B cell (primary cell): Measurements from ENCODE around the gene TCERG1L. TPM values are rescaled to one million over a fixed set of nuclear protein-coding genes. Genes with fewer than 3 reads are reported as not detected.

Source experiments
- ATAC-seq: fragments of 200-7000 bp; cut with Tn5 transposase; one replicate; pipeline ENCODE4 v1.10.0; 2021; ENCODE audit warnings: low read depth, mild to moderate bottlenecking, moderate number of reproducible peaks, moderate library complexity
- CTCF ChIA-PET: fragments of 350-600 bp; sonication (Branson Sonifier 250); formaldehyde crosslinking; loops from one replicate; lab custom pipeline; 2021; ENCODE audit warnings: antibody characterized with exemption, inconsistent platforms; lab: Charles Lee
- POLR2A ChIA-PET: fragments of 350-600 bp; sonication (Branson Sonifier 250); formaldehyde crosslinking; loops from one replicate; lab custom pipeline; 2021; ENCODE audit warnings: antibody characterized with exemption; lab: Charles Lee
- DNase-seq: peaks from one replicate; pipeline ENCODE4 v3.0.0; 2013
- H2AFZ ChIP-seq: 2 replicates; pipeline ENCODE4 v1.6.1; 2012; ENCODE audit warnings: mild to moderate bottlenecking, low read depth, low read length; ENCODE audit not compliant: insufficient read depth, poor library complexity, severe bottlenecking
- H3K27ac ChIP-seq, 2 donors: 1 replicate in 1 of 2; 2 replicates in 1 of 2; pipeline ENCODE4 v1.5.1; 2012 to 2013; ENCODE audit warnings: low read length in 2 of 2, mild to moderate bottlenecking in 2 of 2, moderate library complexity in 1 of 2
- H3K27me3 ChIP-seq, 4 experiments: fragments of 200-600 bp in 1 of 4; sonication (generic) in 1 of 4; replicated peaks in 1 of 4; 1 replicate in 2 of 4; 2 replicates in 2 of 4; pipeline versions ENCODE4 v1.6.1 to v1.7.0; 2013 to 2016; ENCODE audit warnings: low read length in 3 of 4, mild to moderate bottlenecking in 2 of 4, mixed read lengths in 1 of 4, moderate library complexity in 1 of 4; ENCODE audit not compliant: insufficient read depth in 4 of 4, control insufficient read depth in 3 of 4; ENCODE audit errors: control extremely low read depth in 1 of 4
- H3K36me3 ChIP-seq, 2 experiments: replicated peaks in 1 of 2; 1 replicate in 1 of 2; 2 replicates in 1 of 2; pipeline versions ENCODE4 v1.6.1 to v1.7.1; 2013; ENCODE audit warnings: low read length in 1 of 2; ENCODE audit not compliant: insufficient read depth in 2 of 2, control insufficient read depth in 1 of 2; ENCODE audit errors: control extremely low read depth in 1 of 2, extremely low read depth in 1 of 2
- H3K4me1 ChIP-seq, 2 donors: fragments of 200-600 bp in 1 of 2; sonication (generic) in 1 of 2; 1 replicate in 1 of 2; 2 replicates in 1 of 2; pipeline versions ENCODE4 v1.5.1 to v1.6.1; 2013 to 2017; ENCODE audit warnings: low read length in 2 of 2; ENCODE audit not compliant: control insufficient read depth in 2 of 2, insufficient read depth in 2 of 2
- H3K4me2 ChIP-seq: replicated peaks from 2 replicates; pipeline ENCODE3; 2012; ENCODE audit warnings: mild to moderate bottlenecking, low read depth, low read length; ENCODE audit not compliant: poor library complexity, severe bottlenecking
- H3K4me3 ChIP-seq, 5 experiments: fragments of 200-600 bp in 1 of 5; sonication (generic) in 1 of 5; 1 replicate in 3 of 5; 2 replicates in 2 of 5; pipeline versions ENCODE4 v1.5.1 to v1.7.0; 2011 to 2016; ENCODE audit warnings: low read length in 4 of 5, mild to moderate bottlenecking in 4 of 5, low read depth in 2 of 5, control low read depth in 1 of 5, moderate library complexity in 1 of 5; ENCODE audit not compliant: insufficient read depth in 1 of 5; ENCODE audit errors: control extremely low read depth in 1 of 5, extremely low read depth in 1 of 5
- H3K79me2 ChIP-seq: fragments of 200-600 bp; sonication (generic); one replicate; pipeline ENCODE4 v1.6.0; 2016; ENCODE audit warnings: low read length; ENCODE audit not compliant: control insufficient read depth, insufficient read depth
- H3K9ac ChIP-seq: fragments of 200-600 bp; sonication (generic); 2 replicates; pipeline ENCODE4 v1.6.1; 2017; ENCODE audit warnings: mild to moderate bottlenecking, low read length, moderate library complexity
- H3K9me3 ChIP-seq, 3 donors: one replicate each; pipeline versions ENCODE4 v1.6.1 to v1.7.1; 2013; ENCODE audit warnings: low read length in 2 of 3; ENCODE audit not compliant: control insufficient read depth in 2 of 3, insufficient read depth in 1 of 3; ENCODE audit errors: control extremely low read depth in 1 of 3
- H4K20me1 ChIP-seq: 2 replicates; pipeline ENCODE4 v1.6.0; 2012; ENCODE audit warnings: mild to moderate bottlenecking, low read length; ENCODE audit not compliant: insufficient read depth, control insufficient read depth, poor library complexity, severe bottlenecking
- H3K27ac Mint-ChIP-seq: one replicate; pipeline ENCODE4 v1.8.0; 2021; ENCODE audit warnings: mixed read lengths
- H3K27me3 Mint-ChIP-seq: one replicate; pipeline ENCODE4 v1.8.0; 2021; ENCODE audit warnings: mixed read lengths
- H3K4me1 Mint-ChIP-seq: one replicate; pipeline ENCODE4 v1.8.0; 2021; ENCODE audit warnings: mixed read lengths
- H3K4me3 Mint-ChIP-seq: one replicate; pipeline ENCODE4 v1.8.0; 2021; ENCODE audit warnings: mixed read lengths
- H3K9me3 Mint-ChIP-seq: one replicate; pipeline ENCODE4 v1.8.0; 2022; ENCODE audit warnings: mixed read lengths; ENCODE audit not compliant: insufficient read depth
- EZH2 ChIP-seq: IDR thresholded peaks from 2 replicates; pipeline ENCODE4 v1.6.1; 2012; ENCODE audit warnings: borderline replicate concordance, low read depth, mild to moderate bottlenecking, moderate library complexity, low read length; ENCODE audit not compliant: insufficient read depth, poor library complexity, severe bottlenecking
- WGBS: methylation state at CpG from one replicate; pipeline ENCODE4 v1.1.5; 2013; ENCODE audit warnings: missing lambda C conversion rate; ENCODE audit not compliant: insufficient coverage; 5-methylcytosine and 5-hydroxymethylcytosine counted together
- intact Hi-C: fragments of 100-400 bp; cut with micrococcal nuclease; formaldehyde crosslinking; loops from one replicate; pipeline ENCODE4 v1.10.0; 2022
- polyA plus RNA-seq: library from polyadenylated mRNA; depleted of rRNA; stranded (reverse); fragments of >200 nt; gene quantifications from 2 replicates; pipeline ENCODE4 v1.2.3, GENCODE V29; 2012
- total RNA-seq, 2 donors: library from RNA; stranded (reverse); fragments of 120-200 nt in 1 of 2; gene quantifications; 1 replicate in 1 of 2; 2 replicates in 1 of 2; pipeline versions ENCODE4 v1.2.3 to v1.2.4, GENCODE V29; 2013 to 2022
- TF ChIP-seq, protein P1 (sequence below): fragments of 200-600 bp; IDR thresholded peaks from one replicate; pipeline ENCODE4 v1.8.0; 2022; ENCODE audit warnings: antibody characterized with exemption, mild to moderate bottlenecking

Gene TCERG1L
- total and polyA plus RNA-seq, 2 donors (not counting 1 experiment from before 2014, with no cell fraction given), result 0.10 TPM; not detected in 1

DNA sequence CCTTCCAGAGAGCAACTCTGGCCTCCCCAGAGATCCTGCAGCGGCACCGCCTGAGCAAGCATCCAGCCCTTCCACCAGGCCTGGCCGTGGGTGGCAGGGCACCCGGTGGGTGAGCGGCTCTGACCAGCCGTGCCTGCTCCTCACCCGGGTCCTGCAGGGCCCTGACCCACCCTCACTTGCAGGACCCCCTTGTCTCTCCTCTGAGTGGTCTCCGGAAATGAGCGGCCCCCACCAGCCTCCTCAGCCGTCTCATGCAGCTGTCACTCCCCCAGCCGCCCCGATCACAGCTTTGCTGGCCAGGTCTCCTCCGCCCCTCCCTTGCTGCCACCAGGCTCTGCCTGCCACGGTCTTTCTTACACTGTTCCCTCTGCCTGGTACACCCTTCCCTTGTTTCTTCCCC lies 218.2 kb downstream of the TCERG1L start:
- H3K4me3 ChIP-seq, result no peak overlapping the region
- POLR2A ChIA-PET, result no interaction called here
- intact Hi-C loops, result no loop called here
- H2AFZ ChIP-seq, result no peak overlapping the region
- no peak overlapping the region for H3K27ac ChIP-seq
- Mint-ChIP-seq H3K27ac (no peak overlapping the region), H3K4me1 (no peaks in the 10 kb centered on the region), H3K4me3 (no peak overlapping the region), H3K9me3 (peaks cover 3% of the 10 kb centered on the region), H3K27me3 (no peaks in the 10 kb centered on the region)
- no peak for DNase-seq
- H3K9ac ChIP-seq, result no peak overlapping the region
- WGBS, result 96% methylated on average over 14 of the region's 14 CpGs
- no peak for TF ChIP-seq EZH2
- TF ChIP-seq, protein P1, sequence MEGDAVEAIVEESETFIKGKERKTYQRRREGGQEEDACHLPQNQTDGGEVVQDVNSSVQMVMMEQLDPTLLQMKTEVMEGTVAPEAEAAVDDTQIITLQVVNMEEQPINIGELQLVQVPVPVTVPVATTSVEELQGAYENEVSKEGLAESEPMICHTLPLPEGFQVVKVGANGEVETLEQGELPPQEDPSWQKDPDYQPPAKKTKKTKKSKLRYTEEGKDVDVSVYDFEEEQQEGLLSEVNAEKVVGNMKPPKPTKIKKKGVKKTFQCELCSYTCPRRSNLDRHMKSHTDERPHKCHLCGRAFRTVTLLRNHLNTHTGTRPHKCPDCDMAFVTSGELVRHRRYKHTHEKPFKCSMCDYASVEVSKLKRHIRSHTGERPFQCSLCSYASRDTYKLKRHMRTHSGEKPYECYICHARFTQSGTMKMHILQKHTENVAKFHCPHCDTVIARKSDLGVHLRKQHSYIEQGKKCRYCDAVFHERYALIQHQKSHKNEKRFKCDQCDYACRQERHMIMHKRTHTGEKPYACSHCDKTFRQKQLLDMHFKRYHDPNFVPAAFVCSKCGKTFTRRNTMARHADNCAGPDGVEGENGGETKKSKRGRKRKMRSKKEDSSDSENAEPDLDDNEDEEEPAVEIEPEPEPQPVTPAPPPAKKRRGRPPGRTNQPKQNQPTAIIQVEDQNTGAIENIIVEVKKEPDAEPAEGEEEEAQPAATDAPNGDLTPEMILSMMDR, result no peak
- H3K4me1 ChIP-seq, result no peaks in the 10 kb centered on the region
- no peak for ATAC-seq
- H3K4me2 ChIP-seq, result no peak overlapping the region
- no peaks in the 10 kb centered on the region for H3K36me3 ChIP-seq
- CTCF ChIA-PET, result no interaction called here
- peaks cover 0 to 31% (median 0%) of the 10 kb centered on the region in 3 donors for H3K9me3 ChIP-seq
- no peaks in the 10 kb centered on the region for H4K20me1 ChIP-seq
- no peaks in the 10 kb centered on the region for H3K27me3 ChIP-seq
- no peaks in the 10 kb centered on the region for H3K79me2 ChIP-seq

- Histone ChIP-seq H3K9ac (no peak overlapping the region), H3K79me2 (no peaks in the 10 kb centered on the region), H3K4me3 (no peak overlapping the region), H3K9me3 (peaks cover 0 to 32% (median 0%) of the 10 kb centered on the region in 3 donors), H3K27ac (no peak overlapping the region), H3K4me2 (no peak overlapping the region), H2AFZ (no peak overlapping the region), H4K20me1 (no peaks in the 10 kb centered on the region), H3K27me3 (no peaks in the 10 kb centered on the region), H3K4me1 (no peaks in the 10 kb centered on the region), H3K36me3 (no peaks in the 10 kb centered on the region)
- H3K27ac Mint-ChIP-seq, result no peak overlapping the region
- no peaks in the 10 kb centered on the region for H3K4me1 Mint-ChIP-seq
- DNase-seq (no peak), ATAC-seq (no peak)
- TF ChIP-seq EZH2, result no peak
- TF ChIP-seq, protein P1, result no peak
- no peaks in the 10 kb centered on the region for H3K27me3 Mint-ChIP-seq
- POLR2A ChIA-PET, result no interaction called here
- H3K9me3 Mint-ChIP-seq, result peaks cover 3% of the 10 kb centered on the region
- no peak overlapping the region for H3K4me3 Mint-ChIP-seq
- CTCF ChIA-PET, result no interaction called here
- WGBS, result 95% methylated on average over 6 of the region's 21 CpGs
- intact Hi-C loops, result no loop called here
Measured at GRCh38 chr10:131092876-131093275, 218.6 kb downstream of the TCERG1L start.
